ENCODE measurements around the gene SMCO4. TPM values are rescaled to one million over a fixed set of nuclear protein-coding genes. Genes with fewer than 3 reads are reported as not detected.
"Not testable (repeated sequence)": the region's sequence is repeated elsewhere in the genome, so short reads cannot be mapped to it uniquely, and the experiment has no call there.

SMCO4 gene
- total RNA-seq, 3 donors from 2014 or later (not counting 1 experiment from before 2014, with no cell fraction given), result 2.7 to 4.6 (median 3.6) TPM

- intact Hi-C loops (cut with micrococcal nuclease), result no loop called here
- Histone ChIP-seq H3K9me3 (ENCODE audit: control insufficient read depth, insufficient read depth, low read length) (no peaks in the 10 kb centered on the region), H3K27me3 (ENCODE audit: control insufficient read depth, insufficient read depth, low read length) (no peaks in the 10 kb centered on the region), H3K4me3 (ENCODE audit: low read length) (no peak overlapping the region), H3K36me3 (ENCODE audit: control insufficient read depth, insufficient read depth, low read length) (no peaks in the 10 kb centered on the region), H3K4me1 (ENCODE audit: control insufficient read depth, insufficient read depth, low read length) (peaks cover 16% of the 10 kb centered on the region), H3K27ac (ENCODE audit: low read length) (no peak overlapping the region)
- DNase-seq (no peak), ATAC-seq (no peak)
- no peaks in the 10 kb centered on the region for H3K9me3 Mint-ChIP-seq
- no peak overlapping the region for H3K27ac Mint-ChIP-seq
- no peak overlapping the region for H3K4me3 Mint-ChIP-seq
- no peak for TF ChIP-seq CTCF (IDR thresholded peaks at IDR 0.05)
- no peaks in the 10 kb centered on the region for H3K27me3 Mint-ChIP-seq (ENCODE audit: low read depth in 2 of 2)
- peaks cover 25 to 37% of the 10 kb centered on the region in 2 donors for H3K4me1 Mint-ChIP-seq
- H3K36me3 Mint-ChIP-seq, result no peaks in the 10 kb centered on the region
- WGBS (ENCODE audit: insufficient coverage), result 61% methylated on average over 14 of the region's 14 CpGs
Observed at GRCh38 chr11:93537767-93538261, 5.4 kb downstream of the SMCO4 start.

GRCh38 chr11:93537049-93537448, 6.1 kb downstream of the SMCO4 start:
- 68% methylated on average over 5 of the region's 5 CpGs for WGBS (ENCODE audit: insufficient coverage)
- ATAC-seq (no peak), DNase-seq (no peak)
- Mint-ChIP-seq H3K9me3 (no peaks in the 10 kb centered on the region), H3K4me1 (peaks cover 25 to 37% of the 10 kb centered on the region in 2 donors), H3K4me3 (no peak overlapping the region), H3K36me3 (no peaks in the 10 kb centered on the region), H3K27ac (no peak overlapping the region), H3K27me3 (ENCODE audit: low read depth in 2 of 2) (no peaks in the 10 kb centered on the region)
- Histone ChIP-seq H3K27me3 (ENCODE audit: control insufficient read depth, insufficient read depth, low read length) (no peaks in the 10 kb centered on the region), H3K4me3 (ENCODE audit: low read length) (no peak overlapping the region), H3K9me3 (ENCODE audit: control insufficient read depth, insufficient read depth, low read length) (no peaks in the 10 kb centered on the region), H3K36me3 (ENCODE audit: control insufficient read depth, insufficient read depth, low read length) (no peaks in the 10 kb centered on the region), H3K27ac (ENCODE audit: low read length) (no peak overlapping the region), H3K4me1 (ENCODE audit: control insufficient read depth, insufficient read depth, low read length) (peaks cover 9% of the 10 kb centered on the region)
- TF ChIP-seq CTCF (IDR thresholded peaks at IDR 0.05), result no peak
- intact Hi-C loops (cut with micrococcal nuclease), result no loop called here

GRCh38 chr11:93536101-93536861, 6.9 kb downstream of the SMCO4 start:
- no peak for ATAC-seq
- Histone ChIP-seq H3K4me3 (ENCODE audit: low read length) (no peak overlapping the region), H3K4me1 (ENCODE audit: control insufficient read depth, insufficient read depth, low read length) (peaks cover 8% of the 10 kb centered on the region), H3K9me3 (ENCODE audit: control insufficient read depth, insufficient read depth, low read length) (no peaks in the 10 kb centered on the region), H3K36me3 (ENCODE audit: control insufficient read depth, insufficient read depth, low read length) (no peaks in the 10 kb centered on the region), H3K27me3 (ENCODE audit: control insufficient read depth, insufficient read depth, low read length) (no peaks in the 10 kb centered on the region), H3K27ac (ENCODE audit: low read length) (no peak overlapping the region)
- Mint-ChIP-seq H3K4me1 (peaks cover 29 to 40% of the 10 kb centered on the region in 2 donors), H3K27me3 (ENCODE audit: low read depth in 2 of 2) (no peaks in the 10 kb centered on the region), H3K4me3 (no peak overlapping the region), H3K27ac (no peak overlapping the region), H3K36me3 (no peaks in the 10 kb centered on the region), H3K9me3 (no peaks in the 10 kb centered on the region)
- TF ChIP-seq CTCF (IDR thresholded peaks at IDR 0.05), result no peak
- no peak for DNase-seq
- WGBS (ENCODE audit: insufficient coverage), result 67% methylated on average over 2 of the region's 2 CpGs
- intact Hi-C loops (cut with micrococcal nuclease), result no loop called here

GRCh38 chr11:93535578-93535977, 7.6 kb downstream of the SMCO4 start:
- H3K27ac ChIP-seq (ENCODE audit: low read length); DNase-seq; H3K9me3 ChIP-seq (ENCODE audit: control insufficient read depth, insufficient read depth, low read length); H3K4me1 ChIP-seq (ENCODE audit: control insufficient read depth, insufficient read depth, low read length); H3K4me3 Mint-ChIP-seq; intact Hi-C loops (cut with micrococcal nuclease); H3K36me3 ChIP-seq (ENCODE audit: control insufficient read depth, insufficient read depth, low read length); H3K36me3 Mint-ChIP-seq; H3K4me3 ChIP-seq (ENCODE audit: low read length); H3K27me3 ChIP-seq (ENCODE audit: control insufficient read depth, insufficient read depth, low read length); ATAC-seq; H3K9me3 Mint-ChIP-seq; H3K27me3 Mint-ChIP-seq (ENCODE audit: low read depth in 2 of 2): not testable (repeated sequence)
- H3K4me1 Mint-ChIP-seq, result peaks cover 36 to 46% of the 10 kb centered on the region in 2 donors
- H3K27ac Mint-ChIP-seq, result peak overlapping the region in 1 of 2 donors; percentile 25
- 51% methylated on average over 2 of the region's 2 CpGs for WGBS (ENCODE audit: insufficient coverage)
